HAP-1 (cell line): ENCODE measurements around the gene PITRM1.
A peak's percentile ranks its signal among the peaks of the same experiment; 100 is the strongest.
"Not testable (repeated sequence)": the region's sequence is repeated elsewhere in the genome, so short reads cannot be mapped to it uniquely, and the experiment has no call there.

Experiments
- DNase-seq, 2 experiments: peaks; one replicate each; pipeline ENCODE4 v3.0.0-alpha.2; 2016 to 2020; ENCODE audit warnings: low spot score in 2 of 2
- H3K27me3 ChIP-seq: fragments of 250-450 bp; sonication (Bioruptor Pico); 2 replicates; pipeline ENCODE4 v1.5.1; 2020; ENCODE audit warnings: low read depth, mild to moderate bottlenecking, moderate library complexity
- H3K36me3 ChIP-seq: fragments of 250-450 bp; sonication (Bioruptor Pico); replicated peaks from 2 replicates; pipeline ENCODE4 v1.5.1; 2020; ENCODE audit warnings: mild to moderate bottlenecking
- H3K4me1 ChIP-seq: fragments of 250-450 bp; sonication (Bioruptor Pico); 2 replicates; pipeline ENCODE4 v1.5.1; 2020; ENCODE audit warnings: mild to moderate bottlenecking
- H3K4me3 ChIP-seq: fragments of 250-450 bp; sonication (Bioruptor Pico); 2 replicates; pipeline ENCODE4 v1.5.1; 2020; ENCODE audit warnings: mild to moderate bottlenecking, moderate library complexity
- H3K9me3 ChIP-seq: fragments of 250-450 bp; sonication (Bioruptor Pico); 2 replicates; pipeline ENCODE4 v1.5.1; 2020; ENCODE audit warnings: mild to moderate bottlenecking, moderate library complexity
- in situ Hi-C: fragments of 300-500 bp; cut with MboI; formaldehyde crosslinking; loops from 3 replicates; pipeline ENCODE4 v1.14.3; 2020; ENCODE audit warnings: low sequenced_read_pairs, inconsistent platforms, mixed read lengths

The PITRM1 gene

DNA sequence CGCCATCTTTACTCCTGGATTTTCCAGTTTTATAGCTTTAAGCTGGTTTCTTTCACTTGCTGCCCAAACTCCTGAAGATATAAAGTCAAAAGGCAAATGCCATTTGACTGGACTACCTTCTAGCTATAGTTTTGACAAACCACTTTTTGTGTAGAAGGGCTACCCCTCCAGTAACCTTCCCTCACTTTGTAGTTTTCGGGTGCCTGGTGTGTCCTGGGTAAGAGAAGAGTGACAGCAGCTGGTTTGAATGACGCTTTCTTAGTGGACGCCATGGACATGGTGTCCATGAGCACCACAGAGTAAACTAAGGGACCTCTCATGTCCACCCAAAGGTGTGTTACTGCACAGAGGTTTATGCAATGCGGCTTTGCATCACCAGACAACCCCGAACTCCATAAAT is 21.2 kb upstream of the PITRM1 start:
- in situ Hi-C loops, result loop anchor here (25.0 kb wide), 1 partner anchor 594 kb away; the partner anchor contains the start of gene KLF6
- Histone ChIP-seq H3K4me3 (no peak overlapping the region), H3K9me3 (no peaks in the 10 kb centered on the region), H3K27me3 (no peaks in the 10 kb centered on the region), H3K36me3 (no peaks in the 10 kb centered on the region), H3K4me1 (peaks cover 25% of the 10 kb centered on the region)
- no peak for DNase-seq

- Histone ChIP-seq H3K36me3 (no peaks in the 10 kb centered on the region), H3K27me3 (no peaks in the 10 kb centered on the region), H3K9me3 (no peaks in the 10 kb centered on the region), H3K4me1 (peaks cover 25% of the 10 kb centered on the region), H3K4me3 (peak overlapping the region; percentile 8; the same call in 1 of the 2 replicates)
- in situ Hi-C loops, result loop anchor here (25.0 kb wide), 1 partner anchor 594 kb away; the partner anchor contains the start of gene KLF6
- peak; percentile 69 to 78 for DNase-seq
These were observed 20.5 kb upstream of the PITRM1 start for GRCh38 chr10:3192856-3193635.

DNA sequence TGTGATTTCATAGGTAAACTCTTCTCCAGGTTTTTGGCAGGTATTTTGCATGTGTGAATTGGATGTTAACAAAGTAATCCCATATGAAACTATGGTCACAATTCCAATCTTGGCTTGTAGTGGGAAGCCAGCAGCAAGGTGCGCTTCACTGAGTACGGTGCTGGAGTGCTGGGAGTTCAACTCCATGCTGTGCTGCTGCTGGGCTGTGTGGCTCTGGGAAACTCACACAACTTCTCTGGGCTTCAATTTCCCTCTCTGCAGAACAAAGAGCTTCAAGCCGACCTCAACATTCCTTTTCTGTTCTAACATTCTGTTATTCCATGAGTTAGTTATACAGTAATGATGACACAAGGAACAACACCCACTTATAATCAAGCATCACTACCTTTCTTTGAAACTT is 18.2 kb upstream of the PITRM1 start:
- in situ Hi-C loops, result loop anchor here (25.0 kb wide), 1 partner anchor 596 kb away; the partner anchor contains the start of gene KLF6
- H3K4me3 ChIP-seq, result no peak overlapping the region
- H3K36me3 ChIP-seq, result no peaks in the 10 kb centered on the region
- H3K27me3 ChIP-seq, result no peaks in the 10 kb centered on the region
- H3K9me3 ChIP-seq, result no peaks in the 10 kb centered on the region
- no peak for DNase-seq
- peaks cover 13% of the 10 kb centered on the region for H3K4me1 ChIP-seq

DNA sequence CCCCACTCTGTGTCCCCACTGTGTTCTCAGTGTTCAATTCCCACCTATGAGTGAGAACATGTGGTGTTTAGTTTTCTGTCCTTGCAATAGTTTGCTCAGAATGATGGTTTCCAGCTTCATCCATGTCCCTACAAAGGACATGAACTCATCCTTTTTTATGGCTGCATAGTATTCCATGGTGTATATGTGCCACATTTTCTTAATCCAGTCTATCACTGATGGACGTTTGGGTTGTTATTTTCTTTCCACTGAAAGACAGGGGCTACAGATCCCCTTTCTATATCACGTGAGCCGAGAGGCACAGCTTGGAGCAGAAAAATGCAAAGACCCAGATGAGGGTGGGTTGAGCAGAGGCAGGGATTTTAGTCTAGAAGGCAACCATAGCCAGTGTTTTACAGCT is 14.6 kb upstream of the PITRM1 start:
- not testable (repeated sequence) for H3K9me3 ChIP-seq, H3K4me1 ChIP-seq, DNase-seq, H3K4me3 ChIP-seq, H3K36me3 ChIP-seq
- H3K27me3 ChIP-seq, result peaks cover 15% of the 10 kb centered on the region; the same call in 1 of the 2 replicates
- in situ Hi-C loops, result loop anchor here (25.0 kb wide), 1 partner anchor 600 kb away; the partner anchor contains the start of gene KLF6

GRCh38 chr10:3186368-3186767 is 13.8 kb upstream of the PITRM1 start:
- Histone ChIP-seq H3K4me3 (no peak overlapping the region), H3K9me3 (no peaks in the 10 kb centered on the region), H3K36me3 (no peaks in the 10 kb centered on the region), H3K4me1 (peaks cover 6% of the 10 kb centered on the region; the same call in 1 of the 2 replicates), H3K27me3 (peaks cover 16% of the 10 kb centered on the region)
- in situ Hi-C loops, result loop anchor here (25.0 kb wide), 1 partner anchor 601 kb away; the partner anchor contains the start of gene KLF6
- no peak for DNase-seq

DNA sequence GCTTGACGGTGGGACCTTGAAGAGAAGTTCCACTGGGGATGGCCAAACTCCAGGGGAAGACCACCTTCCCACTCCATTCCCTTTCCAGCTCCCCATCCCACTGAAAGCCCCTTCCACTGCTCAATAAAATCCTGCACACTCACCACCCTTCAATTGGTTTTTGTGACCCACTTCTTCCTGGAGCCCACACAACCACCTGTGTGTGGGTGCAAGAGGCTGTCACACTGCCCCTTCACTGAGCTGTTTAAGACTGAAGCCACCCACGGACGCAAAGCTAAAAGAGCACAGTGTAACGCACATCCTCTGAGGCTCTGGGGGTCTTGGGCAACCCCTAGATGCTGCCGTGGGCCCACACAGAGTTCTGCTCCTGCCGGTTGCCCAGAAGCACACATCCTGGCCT is 12.8 kb upstream of the PITRM1 start:
- H3K36me3 ChIP-seq, result no peaks in the 10 kb centered on the region
- no peak overlapping the region for H3K4me3 ChIP-seq
- H3K9me3 ChIP-seq, result no peaks in the 10 kb centered on the region
- H3K27me3 ChIP-seq, result peaks cover 16% of the 10 kb centered on the region
- H3K4me1 ChIP-seq, result peaks cover 6% of the 10 kb centered on the region; the same call in 1 of the 2 replicates
- no peak for DNase-seq
- in situ Hi-C loops, result loop anchor here (25.0 kb wide), 1 partner anchor 602 kb away; the partner anchor contains the start of gene KLF6

DNA sequence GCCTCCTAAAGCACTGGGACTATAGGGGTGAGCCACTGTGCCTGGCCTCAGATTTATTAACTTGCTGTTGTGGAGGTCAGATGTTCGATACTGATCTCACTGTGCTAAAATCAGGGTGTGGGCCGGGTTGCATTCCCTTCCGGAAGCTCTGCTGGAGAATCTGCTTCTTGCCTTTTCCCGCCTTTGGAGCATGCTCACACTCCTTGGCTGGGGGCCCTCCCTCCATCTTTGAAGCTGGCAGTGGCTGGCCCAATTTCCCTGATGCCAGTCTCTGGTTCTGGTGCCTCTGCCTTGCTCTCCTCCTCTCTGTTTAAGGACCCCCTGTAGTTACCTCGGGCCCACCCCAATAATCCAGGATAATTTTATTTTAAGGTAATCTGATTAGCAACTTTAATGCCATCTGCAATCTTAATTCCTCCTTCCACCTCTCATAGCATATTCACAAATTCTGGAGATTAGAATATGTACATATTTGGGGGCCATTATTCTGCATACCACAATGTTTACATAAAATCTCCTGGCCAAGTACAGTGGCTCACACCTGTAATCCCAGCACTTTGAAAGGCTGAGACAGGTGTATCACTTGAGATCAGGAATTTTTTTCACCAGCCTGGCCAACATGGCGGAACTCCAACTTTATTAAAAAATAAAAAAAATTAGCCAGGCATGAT is 7.9 kb upstream of the PITRM1 start:
- no peak for DNase-seq
- peaks cover 47% of the 10 kb centered on the region for H3K27me3 ChIP-seq
- no peaks in the 10 kb centered on the region for H3K9me3 ChIP-seq
- no peaks in the 10 kb centered on the region for H3K36me3 ChIP-seq
- in situ Hi-C loops, result loop anchor here (25.0 kb wide), 1 partner anchor 607 kb away; the partner anchor contains the start of gene KLF6
- H3K4me1 ChIP-seq, result no peaks in the 10 kb centered on the region
- H3K4me3 ChIP-seq, result no peak overlapping the region

DNA sequence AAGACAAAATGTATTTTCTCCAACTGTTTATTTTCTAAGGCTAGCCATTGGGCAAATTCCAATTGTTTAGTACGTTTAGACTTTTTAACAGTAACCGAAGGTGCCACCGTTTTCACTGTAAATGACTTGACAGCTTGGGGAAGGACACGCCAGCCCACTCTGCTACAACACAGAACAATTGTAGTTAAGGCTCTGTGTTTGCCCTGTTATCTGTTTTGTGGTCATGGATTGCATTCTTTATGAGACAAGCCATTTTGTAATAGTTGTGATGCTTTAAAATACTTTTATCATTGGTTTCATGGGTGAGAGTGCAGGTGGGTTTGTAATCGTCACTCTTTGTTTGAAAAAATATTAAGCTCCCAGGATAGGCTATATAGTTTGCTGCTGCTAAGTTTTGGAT is 6.6 kb upstream of the PITRM1 start:
- Histone ChIP-seq H3K4me1 (no peaks in the 10 kb centered on the region), H3K27me3 (peaks cover 52% of the 10 kb centered on the region), H3K9me3 (no peaks in the 10 kb centered on the region), H3K4me3 (no peak overlapping the region), H3K36me3 (no peaks in the 10 kb centered on the region)
- no peak for DNase-seq
- in situ Hi-C loops, result loop anchor here (25.0 kb wide), 1 partner anchor 608 kb away; the partner anchor contains the start of gene KLF6

- H3K4me1 ChIP-seq, result no peaks in the 10 kb centered on the region
- no peaks in the 10 kb centered on the region for H3K36me3 ChIP-seq
- no peak overlapping the region for H3K4me3 ChIP-seq
- in situ Hi-C loops, result loop anchor here (25.0 kb wide), 1 partner anchor 609 kb away; the partner anchor contains the start of gene KLF6
- no peak for DNase-seq
- H3K27me3 ChIP-seq, result peaks cover 45% of the 10 kb centered on the region
- no peaks in the 10 kb centered on the region for H3K9me3 ChIP-seq
These were observed 5.5 kb upstream of the PITRM1 start for GRCh38 chr10:3178042-3178441.

DNA sequence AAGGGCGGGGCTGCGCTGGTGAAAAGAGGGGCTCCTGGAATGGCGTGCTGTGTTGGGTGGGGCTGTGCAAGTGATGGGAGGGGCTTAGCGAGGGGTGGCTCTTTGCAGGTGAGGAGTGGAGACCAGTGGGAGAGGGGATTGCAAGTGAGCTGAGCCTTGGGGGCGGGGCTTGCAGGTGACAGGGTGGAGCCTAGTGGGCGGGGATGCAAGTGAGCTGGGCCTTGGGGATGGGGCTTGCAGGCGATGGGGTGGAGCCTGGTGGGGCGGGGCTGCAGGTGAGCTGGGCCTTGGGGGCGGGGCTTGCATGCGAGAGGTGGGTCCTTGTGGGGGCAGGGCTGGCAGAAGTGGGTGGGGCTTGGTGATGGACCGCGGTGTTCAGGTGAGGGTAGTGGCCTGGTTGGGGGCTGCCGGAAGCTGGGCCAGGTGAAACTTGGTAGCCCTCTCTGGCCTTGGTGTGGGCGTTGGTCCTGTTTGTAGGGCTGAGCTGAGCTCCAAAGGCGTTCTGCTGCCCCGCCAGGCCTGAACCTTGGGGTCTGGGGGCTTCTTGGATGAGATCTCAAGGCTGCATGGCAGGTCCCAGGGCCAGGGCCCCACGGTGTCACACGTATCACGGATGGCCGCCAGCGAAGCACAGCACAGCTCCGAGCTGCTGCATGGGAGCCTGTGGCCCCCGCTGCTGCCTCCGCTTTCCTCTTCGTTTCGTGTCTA is 743 bp upstream of the PITRM1 start:
- Histone ChIP-seq H3K9me3 (no peaks in the 10 kb centered on the region), H3K4me3 (peak overlapping the region; percentile 30), H3K4me1 (peaks cover 4% of the 10 kb centered on the region; the same call in 1 of the 2 replicates), H3K27me3 (peaks cover 28% of the 10 kb centered on the region), H3K36me3 (peaks cover 20% of the 10 kb centered on the region)
- in situ Hi-C loops, result no loop called here
- DNase-seq, result no peak

DNA sequence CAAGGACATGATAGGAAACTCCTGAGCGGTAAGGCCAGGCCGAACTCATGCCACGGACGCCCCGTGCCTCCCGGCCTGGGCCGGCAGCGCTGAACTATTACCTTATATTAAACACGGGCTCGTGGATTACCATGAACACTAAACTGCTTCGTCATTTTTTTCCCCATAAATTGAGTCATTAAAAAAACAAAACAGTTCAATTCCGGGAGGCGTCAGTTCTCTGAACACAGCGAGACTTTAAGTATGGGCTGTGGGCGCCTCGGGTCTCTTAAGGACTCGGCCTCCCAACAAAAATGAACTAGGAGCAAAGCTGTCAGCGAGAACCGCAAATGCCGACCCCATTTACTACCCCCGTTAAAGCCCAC is 519 bp downstream of the PITRM1 start:
- Histone ChIP-seq H3K4me1 (peaks cover 4% of the 10 kb centered on the region; the same call in 1 of the 2 replicates), H3K36me3 (peaks cover 27% of the 10 kb centered on the region), H3K4me3 (peak overlapping the region; percentile 86), H3K27me3 (peaks cover 21% of the 10 kb centered on the region), H3K9me3 (no peaks in the 10 kb centered on the region)
- DNase-seq, result peak in 1 of 2 experiments; percentile 3
- in situ Hi-C loops, result no loop called here

DNA sequence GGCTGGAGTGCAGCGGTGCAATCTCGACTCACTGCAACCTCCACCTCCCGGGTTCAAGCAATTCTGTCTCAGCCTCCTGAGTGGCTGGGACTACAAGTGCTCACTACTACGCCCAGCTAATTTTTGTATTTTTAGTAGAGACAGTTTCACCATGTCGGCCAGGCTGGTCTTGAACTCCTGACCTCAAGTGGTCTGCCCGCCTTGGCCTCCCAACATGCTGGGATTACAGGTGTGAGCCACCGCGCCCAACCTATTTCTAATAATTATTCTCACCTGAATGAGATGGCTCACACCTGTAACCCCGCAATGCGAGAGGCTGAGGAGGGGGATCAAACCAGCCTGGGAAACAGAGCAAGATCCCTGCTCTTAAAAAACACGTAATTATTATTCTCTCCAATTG is 1.1 kb downstream of the PITRM1 start:
- Histone ChIP-seq H3K27me3 (peaks cover 15% of the 10 kb centered on the region), H3K4me3 (peak overlapping the region; percentile 86), H3K36me3 (peaks cover 32% of the 10 kb centered on the region)
- in situ Hi-C loops, H3K4me1 ChIP-seq, H3K9me3 ChIP-seq, DNase-seq: not testable (repeated sequence)

DNA sequence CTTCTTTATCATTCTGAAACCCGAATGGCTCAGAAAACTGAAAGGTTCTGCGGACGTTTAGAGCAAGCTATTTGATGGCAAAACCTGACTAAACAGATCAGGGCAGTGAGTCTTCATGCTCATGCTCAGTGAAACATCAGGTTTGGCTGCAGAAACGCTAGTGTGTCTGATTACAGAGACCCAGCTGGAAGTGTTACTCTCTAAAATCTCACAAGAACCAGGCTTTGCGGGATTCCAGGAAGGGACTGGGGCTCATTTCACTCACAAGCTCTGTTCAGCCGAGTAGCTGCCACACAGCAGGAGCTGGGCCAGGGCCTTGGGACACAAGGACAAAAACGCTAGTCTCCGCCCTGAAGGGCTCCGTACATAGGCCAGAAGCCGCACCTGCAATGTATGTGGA is 2.9 kb downstream of the PITRM1 start:
- DNase-seq, result no peak
- Histone ChIP-seq H3K36me3 (peaks cover 46% of the 10 kb centered on the region), H3K27me3 (no peaks in the 10 kb centered on the region), H3K4me1 (peaks cover 4% of the 10 kb centered on the region; the same call in 1 of the 2 replicates), H3K9me3 (no peaks in the 10 kb centered on the region), H3K4me3 (no peak overlapping the region)
- in situ Hi-C loops, result no loop called here
